HepG2 (cell line): ENCODE measurements around the gene TAS2R7. TPM values are rescaled to one million over a fixed set of nuclear protein-coding genes. Genes with fewer than 3 reads are reported as not detected.

Experiments
- ATAC-seq: fragments of 200-7000 bp; cut with Tn5 transposase; 3 replicates; pipeline ENCODE4 v1.9.1; 2020; ENCODE audit warnings: mild to moderate bottlenecking, moderate library complexity
- BruUV-seq: library from RNA; stranded (reverse); fragments of 400-500 nt; replicated peaks from 2 replicates; lab custom pipeline; 2021; lab: Mats Ljungman, UMichigan
- CTCF ChIA-PET: fragments of 300-600 bp; formaldehyde crosslinking; extraction: SDS; loops from one replicate; lab custom pipeline; 2021; ENCODE audit warnings: low total read pairs, inconsistent platforms, low intra/inter-chr PET ratio; lab: Yijun Ruan, JAX
- POLR2A ChIA-PET: fragments of 350-600 bp; sonication (Branson Sonifier 250); formaldehyde crosslinking; loops from one replicate; lab custom pipeline; 2020; ENCODE audit warnings: antibody characterized with exemption, inconsistent platforms; lab: Yijun Ruan, JAX
- DNase-seq: peaks from one replicate; pipeline ENCODE4 v3.0.0-alpha.2; 2015; ENCODE audit warnings: low spot score
- FAIRE-seq: peaks from 3 replicates; lab custom pipeline; 2011; peaks lifted over from hg19 to GRCh38; lab: Jason Lieb, UNC
- H2AFZ ChIP-seq: one replicate; pipeline ENCODE4 v1.6.1; 2011; ENCODE audit warnings: low read length, inconsistent platforms
- H3K27ac ChIP-seq: fragments of 300-600 bp; 3 replicates; pipeline ENCODE4 v1.8.0; 2011; ENCODE audit warnings: mixed run types, mild to moderate bottlenecking, mixed read lengths, low read length, inconsistent platforms; ENCODE audit not compliant: insufficient read depth; ENCODE audit errors: extremely low read length
- H3K27me3 ChIP-seq, 2 experiments: fragments of 200-600 bp in 1 of 2; 2 replicates in 1 of 2; 3 replicates in 1 of 2; pipeline versions ENCODE4 v1.6.0 to v1.8.0; 2011; ENCODE audit warnings: low read length in 2 of 2, mild to moderate bottlenecking in 2 of 2, moderate library complexity in 2 of 2, inconsistent platforms in 1 of 2; ENCODE audit not compliant: insufficient read depth in 2 of 2, control insufficient read depth in 1 of 2
- H3K36me3 ChIP-seq, 2 experiments: fragments of 200-600 bp in 1 of 2; replicated peaks in 1 of 2; 2 replicates in 1 of 2; 3 replicates in 1 of 2; pipeline versions ENCODE4 v1.5.1 to v1.8.0; 2011; ENCODE audit warnings: low read length in 2 of 2, inconsistent platforms in 1 of 2; ENCODE audit not compliant: insufficient read depth in 2 of 2, control insufficient read depth in 1 of 2
- H3K4me1 ChIP-seq: 2 replicates; pipeline ENCODE4 v1.5.1; 2012; ENCODE audit warnings: low read length, inconsistent platforms; ENCODE audit not compliant: insufficient read depth
- H3K4me2 ChIP-seq: 2 replicates; pipeline ENCODE4 v1.6.0; 2011; ENCODE audit warnings: low read depth, low read length, inconsistent platforms
- H3K4me3 ChIP-seq, 3 experiments: fragments of 200-600 bp in 1 of 3; sonication (generic), shearing (Covaris generic) in 1 of 3; replicated peaks in 1 of 3; 2 replicates each; pipeline ENCODE4 v1.5.1; 2011 to 2016; ENCODE audit warnings: low read length in 3 of 3, inconsistent platforms in 2 of 3, low read depth in 2 of 3, mild to moderate bottlenecking in 2 of 3, control low read depth in 1 of 3, mixed read lengths in 1 of 3; ENCODE audit not compliant: insufficient read depth in 1 of 3
- H3K79me2 ChIP-seq: one replicate; pipeline ENCODE4 v1.6.1; 2011; ENCODE audit warnings: low read length, inconsistent platforms; ENCODE audit not compliant: insufficient read depth
- H3K9ac ChIP-seq: 2 replicates; pipeline ENCODE4 v1.6.0; 2011; ENCODE audit warnings: mild to moderate bottlenecking, low read depth, low read length, inconsistent platforms; ENCODE audit not compliant: insufficient read depth
- H3K9me3 ChIP-seq: 2 replicates; pipeline ENCODE4 v1.5.1; 2012; ENCODE audit warnings: mild to moderate bottlenecking, low read length
- H4K20me1 ChIP-seq: 2 replicates; pipeline ENCODE4 v1.6.0; 2011; ENCODE audit warnings: inconsistent platforms, mild to moderate bottlenecking, low read length, moderate library complexity; ENCODE audit not compliant: insufficient read depth
- AGO2 ChIP-seq: fragments of 200-400 bp; formaldehyde crosslinking; optimal IDR thresholded peaks from 2 replicates; pipeline ENCODE3; 2017; ENCODE audit warnings: mild to moderate bottlenecking, low read depth, low read length, moderate library complexity
- HNF4G ChIP-seq, 2 experiments: sonication (generic) in 1 of 2; formaldehyde crosslinking in 1 of 2; IDR thresholded peaks; 2 replicates each; pipeline versions ENCODE4 v1.4.0 to v1.6.1; 2011 to 2020; ENCODE audit warnings: borderline replicate concordance in 2 of 2, low read depth in 2 of 2, mild to moderate bottlenecking in 2 of 2, low read length in 1 of 2, missing genetic modification reagents in 1 of 2, moderate library complexity in 1 of 2
- NONO ChIP-seq, 2 experiments: fragments of 450-650 bp in 1 of 2; sonication (generic) in 1 of 2; formaldehyde crosslinking in 1 of 2; IDR thresholded peaks in 1 of 2; conservative IDR thresholded peaks in 1 of 2; 2 replicates each; pipeline versions ENCODE4 v1.6.1 to v1.8.0; 2017 to 2022; ENCODE audit warnings: mild to moderate bottlenecking in 1 of 2, missing genetic modification reagents in 1 of 2, moderate library complexity in 1 of 2
- PBX2 ChIP-seq: IDR thresholded peaks from 2 replicates; pipeline ENCODE4 v1.6.1; 2016; ENCODE audit warnings: control low read depth
- TEAD2 ChIP-seq: sonication (generic); formaldehyde crosslinking; IDR thresholded peaks from 2 replicates; pipeline ENCODE4 v1.9.0; 2021; ENCODE audit warnings: missing genetic modification reagents
- XBP1 ChIP-seq: sonication (generic); formaldehyde crosslinking; IDR thresholded peaks from 2 replicates; pipeline ENCODE4 v1.5.0; 2020; ENCODE audit warnings: missing genetic modification reagents
- ZGPAT ChIP-seq: IDR thresholded peaks from 2 replicates; pipeline ENCODE4 v1.6.1; 2016; ENCODE audit warnings: mild to moderate bottlenecking
- ZNF121 ChIP-seq: sonication (generic); formaldehyde crosslinking; IDR thresholded peaks from 2 replicates; pipeline ENCODE4 v1.5.0; 2020; ENCODE audit warnings: mild to moderate bottlenecking, missing genetic modification reagents
- ZNF253 ChIP-seq: sonication (generic); formaldehyde crosslinking; IDR thresholded peaks from 2 replicates; pipeline ENCODE4 v1.8.0; 2022; ENCODE audit warnings: mild to moderate bottlenecking, missing genetic modification reagents, borderline replicate concordance
- ZNF337 ChIP-seq: sonication (generic); formaldehyde crosslinking; IDR thresholded peaks from 2 replicates; pipeline ENCODE4 v1.5.1; 2020; ENCODE audit warnings: missing genetic modification reagents, low read depth, mild to moderate bottlenecking, borderline replicate concordance
- ZSCAN12 ChIP-seq: sonication (generic); formaldehyde crosslinking; IDR thresholded peaks from 2 replicates; pipeline ENCODE4 v1.9.0; 2021; ENCODE audit warnings: mild to moderate bottlenecking, missing genetic modification reagents
- ZSCAN31 ChIP-seq: sonication (generic); formaldehyde crosslinking; IDR thresholded peaks from 2 replicates; pipeline ENCODE4 v1.5.0; 2020; ENCODE audit warnings: low read depth, mild to moderate bottlenecking, missing genetic modification reagents
- WGBS: methylation state at CpG from one replicate; pipeline ENCODE4 v1.1.6; 2017; ENCODE audit warnings: low lambda C conversion rate; 5-methylcytosine and 5-hydroxymethylcytosine counted together
- in situ Hi-C: cut with HindIII; loops from 2 replicates; pipeline ENCODE4 v1.10.0; 2017; ENCODE audit warnings: low pct_unique_long_range_greater_than_20kb; ENCODE audit not compliant: extremely low pct_ligation_motif_present
- intact Hi-C: fragments of 100-400 bp; cut with micrococcal nuclease; formaldehyde crosslinking; loops from one replicate; pipeline ENCODE4 v1.10.0; 2022; ENCODE audit not compliant: unreplicated experiment
- polyA plus RNA-seq, 8 experiments: library from polyadenylated mRNA; depleted of rRNA in 3 of 8; stranded (reverse) in 7 of 8; unstranded in 1 of 8; fragments of >200 nt; fragmentation: Illumina TruSeq in 4 of 8; extraction: Trizol in 4 of 8; gene quantifications; 2 replicates each; pipeline versions ENCODE4 v1.2.1 to v1.2.3, GENCODE V29; 2011 to 2016; ENCODE audit warnings: low read depth in 4 of 8, missing spikeins in 1 of 8, mixed read lengths in 1 of 8; ENCODE audit not compliant: insufficient read depth in 1 of 8
- total RNA-seq, 5 experiments: library from RNA; depleted of rRNA; stranded (reverse); fragments of >200 nt; fragmentation: Illumina TruSeq; extraction: Trizol; gene quantifications; 2 replicates each; pipeline ENCODE4 v1.2.3, GENCODE V29; 2016; ENCODE audit warnings: low read depth in 1 of 5
- TF ChIP-seq, protein P1 (sequence below): sonication (generic); formaldehyde crosslinking; IDR thresholded peaks from 2 replicates; pipeline ENCODE4 v1.4.0; 2020; ENCODE audit warnings: mild to moderate bottlenecking, missing genetic modification reagents, borderline replicate concordance

Gene TAS2R7
- total and polyA plus RNA-seq, 2 of the 13 experiments (the other 11 are each of a cell fraction or from before 2014, with no cell fraction given): not detected

- CTCF ChIA-PET: no interaction called here
- peaks cover 10% of the 10 kb centered on the region for H3K9me3 ChIP-seq
- no peak overlapping the region for H3K27ac ChIP-seq
- no peaks in the 10 kb centered on the region for H3K27me3 ChIP-seq
- no peaks in the 10 kb centered on the region for H3K79me2 ChIP-seq
- H3K4me1 ChIP-seq: no peaks in the 10 kb centered on the region
- H3K4me2 ChIP-seq: no peak overlapping the region
- no TSS peak for BruUV-seq
- H3K9ac ChIP-seq: no peak overlapping the region
- ATAC-seq (no peak), DNase-seq (no peak), FAIRE-seq (no peak)
- POLR2A ChIA-PET: no interaction called here
- H3K4me3 ChIP-seq: no peak overlapping the region
- TF ChIP-seq ZSCAN12 (no peak), ZSCAN31 (CRISPR knock-in tag) (no peak), HNF4G (IDR thresholded peaks at IDR 0.05; ENCODE audit: borderline replicate concordance, low read depth, low read length) (no peak), HNF4G (CRISPR knock-in tag; IDR thresholded peaks at IDR 0.05; ENCODE audit: borderline replicate concordance, low read depth) (no peak), ZNF253 (CRISPR knock-in tag) (no peak), TEAD2 (CRISPR knock-in tag) (no peak), ZNF337 (CRISPR knock-in tag) (no peak), ZGPAT (CRISPR knock-in tag) (no peak), XBP1 (CRISPR knock-in tag) (no peak), ZNF121 (CRISPR knock-in tag) (no peak), AGO2 (no peak), PBX2 (CRISPR knock-in tag) (no peak), NONO (IDR thresholded peaks at IDR 0.05) (no peak), NONO (CRISPR knock-in tag; conservative IDR thresholded peaks at IDR 0.05) (no peak)
- TF ChIP-seq, protein P1, sequence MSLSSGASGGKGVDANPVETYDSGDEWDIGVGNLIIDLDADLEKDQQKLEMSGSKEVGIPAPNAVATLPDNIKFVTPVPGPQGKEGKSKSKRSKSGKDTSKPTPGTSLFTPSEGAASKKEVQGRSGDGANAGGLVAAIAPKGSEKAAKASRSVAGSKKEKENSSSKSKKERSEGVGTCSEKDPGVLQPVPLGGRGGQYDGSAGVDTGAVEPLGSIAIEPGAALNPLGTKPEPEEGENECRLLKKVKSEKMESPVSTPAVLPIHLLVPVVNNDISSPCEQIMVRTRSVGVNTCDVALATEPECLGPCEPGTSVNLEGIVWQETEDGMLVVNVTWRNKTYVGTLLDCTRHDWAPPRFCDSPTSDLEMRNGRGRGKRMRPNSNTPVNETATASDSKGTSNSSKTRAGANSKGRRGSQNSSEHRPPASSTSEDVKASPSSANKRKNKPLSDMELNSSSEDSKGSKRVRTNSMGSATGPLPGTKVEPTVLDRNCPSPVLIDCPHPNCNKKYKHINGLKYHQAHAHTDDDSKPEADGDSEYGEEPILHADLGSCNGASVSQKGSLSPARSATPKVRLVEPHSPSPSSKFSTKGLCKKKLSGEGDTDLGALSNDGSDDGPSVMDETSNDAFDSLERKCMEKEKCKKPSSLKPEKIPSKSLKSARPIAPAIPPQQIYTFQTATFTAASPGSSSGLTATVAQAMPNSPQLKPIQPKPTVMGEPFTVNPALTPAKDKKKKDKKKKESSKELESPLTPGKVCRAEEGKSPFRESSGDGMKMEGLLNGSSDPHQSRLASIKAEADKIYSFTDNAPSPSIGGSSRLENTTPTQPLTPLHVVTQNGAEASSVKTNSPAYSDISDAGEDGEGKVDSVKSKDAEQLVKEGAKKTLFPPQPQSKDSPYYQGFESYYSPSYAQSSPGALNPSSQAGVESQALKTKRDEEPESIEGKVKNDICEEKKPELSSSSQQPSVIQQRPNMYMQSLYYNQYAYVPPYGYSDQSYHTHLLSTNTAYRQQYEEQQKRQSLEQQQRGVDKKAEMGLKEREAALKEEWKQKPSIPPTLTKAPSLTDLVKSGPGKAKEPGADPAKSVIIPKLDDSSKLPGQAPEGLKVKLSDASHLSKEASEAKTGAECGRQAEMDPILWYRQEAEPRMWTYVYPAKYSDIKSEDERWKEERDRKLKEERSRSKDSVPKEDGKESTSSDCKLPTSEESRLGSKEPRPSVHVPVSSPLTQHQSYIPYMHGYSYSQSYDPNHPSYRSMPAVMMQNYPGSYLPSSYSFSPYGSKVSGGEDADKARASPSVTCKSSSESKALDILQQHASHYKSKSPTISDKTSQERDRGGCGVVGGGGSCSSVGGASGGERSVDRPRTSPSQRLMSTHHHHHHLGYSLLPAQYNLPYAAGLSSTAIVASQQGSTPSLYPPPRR (CRISPR knock-in tag): no peak
- H3K36me3 ChIP-seq: peaks cover 7 to 14% of the 10 kb centered on the region in 2 experiments
- no peak overlapping the region for H2AFZ ChIP-seq
- in situ Hi-C loops: no loop called here
- intact Hi-C loops: no loop called here
- 97% methylated on average over 4 of the region's 4 CpGs for WGBS
- H4K20me1 ChIP-seq: no peaks in the 10 kb centered on the region
Observed at GRCh38 chr12:10851243-10851858, 48.9 kb upstream of the TAS2R7 start.
